Measurements from ENCODE around the gene NKAPL.
"Not testable (repeated sequence)": the region's sequence is repeated elsewhere in the genome, so short reads cannot be mapped to it uniquely, and the experiment has no call there.

NKAPL gene

DNA sequence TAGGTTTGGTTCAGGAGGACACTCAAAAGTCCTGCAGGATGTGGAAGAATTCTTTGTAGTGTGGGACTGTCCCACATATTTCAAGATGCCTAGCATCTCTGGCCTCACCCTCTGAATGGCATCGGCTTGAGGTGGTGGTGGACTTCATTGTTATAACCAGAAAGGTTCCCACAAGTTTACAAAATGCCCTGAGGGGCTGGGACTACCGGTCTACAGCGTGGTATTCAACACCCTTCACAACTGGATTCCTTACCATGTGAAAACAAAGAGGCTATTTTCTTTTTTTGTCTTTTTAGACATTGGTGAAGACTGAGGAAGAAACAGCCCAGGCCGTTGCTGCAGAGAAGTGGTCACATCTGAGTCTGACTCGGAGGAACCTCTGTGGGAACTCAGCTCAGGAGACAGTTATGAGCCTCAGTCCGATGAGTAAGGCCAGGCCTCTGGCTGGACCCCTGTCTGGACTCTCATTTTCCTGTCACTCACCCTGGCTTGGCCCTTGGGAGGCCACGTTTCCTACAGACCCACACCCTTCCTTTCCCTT is 37.5 kb downstream of the NKAPL start:
- Histone ChIP-seq H3K9ac (no peak overlapping the region), H3K79me2 (no peaks in the 10 kb centered on the region), H3K4me2 (ENCODE audit: low read length) (no peak overlapping the region), H3K4me1 (no peaks in the 10 kb centered on the region), H3K4me3 (ENCODE audit: low read depth, low read length) (no peak overlapping the region), H3K36me3 (ENCODE audit: control insufficient read depth, insufficient read depth, low read length) (no peaks in the 10 kb centered on the region), H2AFZ (no peak overlapping the region), H3K27ac (no peak overlapping the region), H3K27me3 (ENCODE audit: control insufficient read depth, insufficient read depth, low read length) (no peaks in the 10 kb centered on the region), H3K9me3 (ENCODE audit: control insufficient read depth, low read length) (no peaks in the 10 kb centered on the region)
- TF ChIP-seq, protein P1, sequence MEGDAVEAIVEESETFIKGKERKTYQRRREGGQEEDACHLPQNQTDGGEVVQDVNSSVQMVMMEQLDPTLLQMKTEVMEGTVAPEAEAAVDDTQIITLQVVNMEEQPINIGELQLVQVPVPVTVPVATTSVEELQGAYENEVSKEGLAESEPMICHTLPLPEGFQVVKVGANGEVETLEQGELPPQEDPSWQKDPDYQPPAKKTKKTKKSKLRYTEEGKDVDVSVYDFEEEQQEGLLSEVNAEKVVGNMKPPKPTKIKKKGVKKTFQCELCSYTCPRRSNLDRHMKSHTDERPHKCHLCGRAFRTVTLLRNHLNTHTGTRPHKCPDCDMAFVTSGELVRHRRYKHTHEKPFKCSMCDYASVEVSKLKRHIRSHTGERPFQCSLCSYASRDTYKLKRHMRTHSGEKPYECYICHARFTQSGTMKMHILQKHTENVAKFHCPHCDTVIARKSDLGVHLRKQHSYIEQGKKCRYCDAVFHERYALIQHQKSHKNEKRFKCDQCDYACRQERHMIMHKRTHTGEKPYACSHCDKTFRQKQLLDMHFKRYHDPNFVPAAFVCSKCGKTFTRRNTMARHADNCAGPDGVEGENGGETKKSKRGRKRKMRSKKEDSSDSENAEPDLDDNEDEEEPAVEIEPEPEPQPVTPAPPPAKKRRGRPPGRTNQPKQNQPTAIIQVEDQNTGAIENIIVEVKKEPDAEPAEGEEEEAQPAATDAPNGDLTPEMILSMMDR (IDR thresholded peaks at IDR 0.05) = no peak

DNA sequence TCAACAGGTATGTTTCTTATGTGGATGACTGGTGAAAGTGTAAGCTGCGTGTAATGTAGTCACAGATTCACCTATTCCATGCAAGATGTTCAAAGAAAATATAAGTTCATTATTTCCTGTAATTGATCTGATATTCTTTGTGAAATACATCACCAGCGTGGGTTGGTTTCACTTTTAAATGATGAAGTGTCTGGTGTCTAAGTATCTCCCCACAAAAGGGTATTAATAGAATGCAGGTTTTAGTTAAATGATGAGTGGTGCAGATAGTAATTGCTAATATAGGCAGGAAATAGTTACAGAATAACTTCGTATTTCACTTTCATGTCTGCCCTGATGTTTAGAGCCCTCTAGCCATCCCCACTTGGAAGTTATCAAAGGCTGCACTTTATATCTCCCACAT is 44.5 kb downstream of the NKAPL start:
- Histone ChIP-seq H3K36me3 (ENCODE audit: control insufficient read depth, insufficient read depth, low read length) (no peaks in the 10 kb centered on the region), H3K27ac (no peak overlapping the region), H3K4me2 (ENCODE audit: low read length) (no peak overlapping the region), H3K79me2 (no peaks in the 10 kb centered on the region), H3K4me1 (no peaks in the 10 kb centered on the region), H3K9ac (no peak overlapping the region), H2AFZ (no peak overlapping the region), H3K9me3 (ENCODE audit: control insufficient read depth, low read length) (no peaks in the 10 kb centered on the region), H3K4me3 (ENCODE audit: low read depth, low read length) (no peak overlapping the region), H3K27me3 (ENCODE audit: control insufficient read depth, insufficient read depth, low read length) (no peaks in the 10 kb centered on the region)
- TF ChIP-seq, protein P1 (IDR thresholded peaks at IDR 0.05) = no peak

DNA sequence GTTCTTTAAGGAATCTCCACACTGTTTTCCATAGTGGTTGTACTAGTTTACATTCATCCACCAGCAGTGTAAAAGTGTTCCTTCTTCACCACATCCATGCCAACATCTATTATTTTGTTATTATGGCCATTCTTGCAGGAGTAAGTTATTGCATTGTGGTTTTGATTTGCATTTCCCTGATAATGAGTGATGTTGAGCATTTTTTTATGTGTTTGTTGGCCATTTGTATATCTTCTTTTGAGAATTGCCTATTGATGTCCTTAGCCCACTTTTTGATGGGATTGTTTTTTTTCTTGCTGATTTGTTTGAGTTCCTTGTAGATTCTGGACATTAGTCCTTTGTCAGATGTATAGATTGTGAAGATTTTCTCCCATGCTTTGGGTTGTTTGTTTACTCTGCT is 47.3 kb downstream of the NKAPL start:
- H3K9me3 ChIP-seq (ENCODE audit: control insufficient read depth, low read length); H3K27me3 ChIP-seq (ENCODE audit: control insufficient read depth, insufficient read depth, low read length); H3K36me3 ChIP-seq (ENCODE audit: control insufficient read depth, insufficient read depth, low read length); H3K4me2 ChIP-seq (ENCODE audit: low read length); H3K27ac ChIP-seq; H2AFZ ChIP-seq; H3K79me2 ChIP-seq; H3K9ac ChIP-seq; H3K4me1 ChIP-seq; H3K4me3 ChIP-seq (ENCODE audit: low read depth, low read length): not testable (repeated sequence)

Measured in parathyroid adenoma (tissue), 2 donors.